ENCODE measurements around the gene MRTFA.
"Not testable (repeated sequence)": the region's sequence is repeated elsewhere in the genome, so short reads cannot be mapped to it uniquely, and the experiment has no call there.

Gene MRTFA

GRCh38 chr22:40636380-40637182 is at the start of gene MRTFA:
Gene MRTFA (minus strand): TSS chr22:40636719.
- peak; percentile 98 for DNase-seq

- DNase-seq = no peak
Observed at GRCh38 chr22:40685406-40685805, 48.9 kb upstream of the MRTFA start.

GRCh38 chr22:40684728-40685127 is 48.2 kb upstream of the MRTFA start:
- DNase-seq = no peak

GRCh38 chr22:40681451-40681850 is 44.9 kb upstream of the MRTFA start:
- no peak for DNase-seq

GRCh38 chr22:40680819-40681183 is 44.3 kb upstream of the MRTFA start:
- DNase-seq = no peak

- DNase-seq = no peak
Observed at GRCh38 chr22:40679964-40680818, 43.7 kb upstream of the MRTFA start.

GRCh38 chr22:40679249-40679963 is 42.9 kb upstream of the MRTFA start, which contains the start of gene MCHR1:
Gene MCHR1 (plus strand): TSS chr22:40679484. CDS start chr22:40679653, 169 bp downstream.
- DNase-seq = no peak

- DNase-seq = no peak
Observed at GRCh38 chr22:40678493-40679248, 42.2 kb upstream of the MRTFA start.

- DNase-seq = no peak
Observed at GRCh38 chr22:40676644-40677043, 40.1 kb upstream of the MRTFA start.

GRCh38 chr22:40676166-40676565 is 39.6 kb upstream of the MRTFA start:
- DNase-seq = not testable (repeated sequence)

- DNase-seq = no peak
Observed at GRCh38 chr22:40674274-40674673, 37.8 kb upstream of the MRTFA start.

GRCh38 chr22:40673017-40673416 is 36.5 kb upstream of the MRTFA start:
- no peak for DNase-seq

GRCh38 chr22:40671796-40672360 is 35.4 kb upstream of the MRTFA start:
- DNase-seq = no peak

- DNase-seq = no peak
Observed at GRCh38 chr22:40671369-40671768, 34.9 kb upstream of the MRTFA start.

- DNase-seq = no peak
Observed at GRCh38 chr22:40670058-40670457, 33.5 kb upstream of the MRTFA start.

- DNase-seq = no peak
Observed at GRCh38 chr22:40668611-40669411, 32.3 kb upstream of the MRTFA start.

GRCh38 chr22:40666151-40666848 is 29.8 kb upstream of the MRTFA start:
- no peak for DNase-seq

- DNase-seq = no peak
Observed at GRCh38 chr22:40665312-40665711, 28.8 kb upstream of the MRTFA start.

- no peak for DNase-seq
Observed at GRCh38 chr22:40661671-40662070, 25.2 kb upstream of the MRTFA start.

GRCh38 chr22:40660730-40661129 is 24.2 kb upstream of the MRTFA start:
- no peak for DNase-seq

GRCh38 chr22:40659166-40659565 is 22.6 kb upstream of the MRTFA start:
- DNase-seq = no peak
